SK-N-SH treated with all-trans-retinoic acid at 6 μM for 48 hours (cell line): ENCODE measurements around the gene SLC17A4.

ENCODE experiments used
- BACH2 ChIP-seq: fragments of 250-450 bp; sonication (Bioruptor Pico); IDR thresholded peaks from 2 replicates; pipeline ENCODE4 v1.9.0; 2021; ENCODE audit warnings: mild to moderate bottlenecking, borderline replicate concordance
- GLIS3 ChIP-seq: fragments of 250-450 bp; sonication (Bioruptor Pico); IDR thresholded peaks from 2 replicates; pipeline ENCODE4 v1.5.0; 2020; ENCODE audit warnings: mild to moderate bottlenecking, moderate library complexity
- ISL1 ChIP-seq: fragments of 250-450 bp; sonication (Bioruptor Pico); IDR thresholded peaks from 2 replicates; pipeline ENCODE4 v2.1.2; 2022; ENCODE audit warnings: mild to moderate bottlenecking, moderate library complexity
- OSR1 ChIP-seq: fragments of 250-450 bp; sonication (Bioruptor Pico); IDR thresholded peaks from 2 replicates; pipeline ENCODE4 v1.8.0; 2022; ENCODE audit warnings: moderate library complexity, mild to moderate bottlenecking, inconsistent platforms
- SNAI2 ChIP-seq: fragments of 250-450 bp; sonication (Bioruptor Pico); IDR thresholded peaks from 2 replicates; pipeline ENCODE4 v1.5.0; 2020; ENCODE audit warnings: mild to moderate bottlenecking, moderate library complexity
- TCF4 ChIP-seq: fragments of 250-450 bp; sonication (Bioruptor Pico); IDR thresholded peaks from 2 replicates; pipeline ENCODE4 v1.8.0; 2021; ENCODE audit warnings: mild to moderate bottlenecking, moderate library complexity, borderline replicate concordance

GRCh38 chr6:25816252-25816651 lies 61.7 kb downstream of the SLC17A4 start:
- TF ChIP-seq ISL1 (CRISPR knock-in tag) (no peak), TCF4 (CRISPR knock-in tag) (no peak), BACH2 (CRISPR knock-in tag) (no peak), GLIS3 (CRISPR knock-in tag) (no peak), OSR1 (CRISPR knock-in tag) (no peak), SNAI2 (CRISPR knock-in tag) (no peak)
